ENCODE data around the gene UNC93B1. TPM values are rescaled to one million over a fixed set of nuclear protein-coding genes. Genes with fewer than 3 reads are reported as not detected.

Gene UNC93B1
- total and polyA plus RNA-seq, 2 of the 13 experiments (the other 11 are each of a cell fraction or from before 2014, with no cell fraction given), result 8.8 to 18.9 TPM

GRCh38 chr11:68040101-68040956 lies 36.4 kb upstream of the UNC93B1 start (continued):
- TF ChIP-seq TRIM22 (IDR thresholded peaks at IDR 0.05) (no peak), ZNF205 (CRISPR knock-in tag; IDR thresholded peaks at IDR 0.05) (no peak), AKNA (CRISPR knock-in tag; IDR thresholded peaks at IDR 0.05; ENCODE audit: borderline replicate concordance) (no peak), MATR3 (CRISPR knock-in tag; IDR thresholded peaks at IDR 0.05) (no peak), MIER3 (CRISPR knock-in tag; IDR thresholded peaks at IDR 0.05; ENCODE audit: borderline replicate concordance) (no peak), PAXIP1 (CRISPR knock-in tag; conservative IDR thresholded peaks at IDR 0.05) (no peak), HNRNPLL (IDR thresholded peaks at IDR 0.05; ENCODE audit: low read depth, low read length, poor library complexity, severe bottlenecking) (peak; percentile 53), ZNF251 (CRISPR knock-in tag; IDR thresholded peaks at IDR 0.05) (no peak), NCOA1 (CRISPR knock-in tag; IDR thresholded peaks at IDR 0.05) (peak; percentile 73; the same call in 1 of the 2 replicates), SIX1 (CRISPR knock-in tag; IDR thresholded peaks at IDR 0.05; ENCODE audit: borderline replicate concordance) (no peak), MXI1 (IDR thresholded peaks at IDR 0.05; ENCODE audit: borderline replicate concordance, low read depth, low read length) (no peak), ZNF451 (CRISPR knock-in tag; IDR thresholded peaks at IDR 0.05) (no peak), ZMYM2 (CRISPR knock-in tag; IDR thresholded peaks at IDR 0.05) (no peak), ZFP36L1 (CRISPR knock-in tag; IDR thresholded peaks at IDR 0.05) (no peak), NPAS2 (CRISPR knock-in tag; IDR thresholded peaks at IDR 0.05; ENCODE audit: borderline replicate concordance) (no peak), ZNF776 (CRISPR knock-in tag; IDR thresholded peaks at IDR 0.05) (no peak), ZNF670 (CRISPR knock-in tag; IDR thresholded peaks at IDR 0.05; ENCODE audit: borderline replicate concordance) (no peak), SRF (IDR thresholded peaks at IDR 0.05; ENCODE audit: low read depth, low read length) (no peak), ARNT (IDR thresholded peaks at IDR 0.05) (no peak)
